Ecto neural progenitor cell (in vitro differentiated cells): Measurements from ENCODE around the gene SMIM24.
"Not testable (repeated sequence)": the region's sequence is repeated elsewhere in the genome, so short reads cannot be mapped to it uniquely, and the experiment has no call there.

Experiments used
- DNase-seq: peaks from one replicate; pipeline ENCODE4 v3.0.0-alpha.2; 2018; ENCODE audit warnings: low spot score

Gene SMIM24

GRCh38 chr19:3433805-3434540 is 46.4 kb downstream of the SMIM24 start:
- DNase-seq, result no peak

- DNase-seq, result no peak
Measured at GRCh38 chr19:3433313-3433712, 47.0 kb downstream of the SMIM24 start.

GRCh38 chr19:3431760-3432397 is 48.4 kb downstream of the SMIM24 start:
- DNase-seq, result no peak

- not testable (repeated sequence) for DNase-seq
Measured at GRCh38 chr19:3430366-3430680, 50.0 kb downstream of the SMIM24 start.

- no peak for DNase-seq
Measured at GRCh38 chr19:3426433-3426832, 53.9 kb downstream of the SMIM24 start.
